Keratinocyte (primary cell): ENCODE results near the gene MACF1. TPM values are rescaled to one million over a fixed set of nuclear protein-coding genes. Genes with fewer than 3 reads are reported as not detected.

Experiments
- DNase-seq: peaks from one replicate; pipeline ENCODE4 v3.0.0-alpha.2; 2011; ENCODE audit warnings: low read depth, missing footprints, low spot score
- FAIRE-seq: peaks from 2 replicates; lab custom pipeline; 2011; peaks lifted over from hg19 to GRCh38; lab: Jason Lieb, UNC
- H2AFZ ChIP-seq: 2 replicates; pipeline ENCODE4 v1.6.0; 2012; ENCODE audit warnings: low read length, control low read depth, inconsistent platforms; ENCODE audit not compliant: control insufficient read depth
- H3K27ac ChIP-seq: 2 replicates; pipeline ENCODE4 v1.5.1; 2011; ENCODE audit warnings: low read length; ENCODE audit not compliant: control insufficient read depth, insufficient read depth
- H3K27me3 ChIP-seq: 3 replicates; pipeline ENCODE4 v1.6.0; 2011; ENCODE audit warnings: low read length; ENCODE audit not compliant: control insufficient read depth, insufficient read depth; ENCODE audit errors: extremely low read depth
- H3K36me3 ChIP-seq, 2 experiments: 2 replicates in 1 of 2; 3 replicates in 1 of 2; pipeline ENCODE4 v1.5.1; 2011; ENCODE audit warnings: low read length in 2 of 2, mild to moderate bottlenecking in 1 of 2; ENCODE audit not compliant: control insufficient read depth in 2 of 2, insufficient read depth in 2 of 2; ENCODE audit errors: extremely low read depth in 1 of 2
- H3K4me1 ChIP-seq: 3 replicates; pipeline ENCODE4 v1.5.1; 2011; ENCODE audit warnings: low read length; ENCODE audit not compliant: control insufficient read depth, insufficient read depth; ENCODE audit errors: extremely low read depth
- H3K4me2 ChIP-seq: 3 replicates; pipeline ENCODE4 v1.6.0; 2011; ENCODE audit warnings: low read depth, low read length; ENCODE audit not compliant: control insufficient read depth, insufficient read depth; ENCODE audit errors: extremely low read depth
- H3K4me3 ChIP-seq, 3 experiments: fragments of 200-600 bp in 1 of 3; sonication (generic) in 1 of 3; 2 replicates in 2 of 3; 3 replicates in 1 of 3; pipeline ENCODE4 v1.5.1; 2011 to 2016; ENCODE audit warnings: low read length in 3 of 3, mild to moderate bottlenecking in 3 of 3, control low read depth in 2 of 3, inconsistent platforms in 1 of 3, low read depth in 1 of 3, mixed read lengths in 1 of 3, mixed run types in 1 of 3, moderate library complexity in 1 of 3; ENCODE audit not compliant: control insufficient read depth in 2 of 3, insufficient read depth in 2 of 3; ENCODE audit errors: extremely low read depth in 1 of 3
- H3K79me2 ChIP-seq: 2 replicates; pipeline ENCODE4 v1.6.0; 2012; ENCODE audit warnings: low read length; ENCODE audit not compliant: control insufficient read depth, insufficient read depth
- H3K9ac ChIP-seq: 3 replicates; pipeline ENCODE4 v1.6.0; 2011; ENCODE audit warnings: low read length; ENCODE audit not compliant: control insufficient read depth, insufficient read depth; ENCODE audit errors: extremely low read depth
- H3K9me1 ChIP-seq: 3 replicates; pipeline ENCODE4 v1.6.0; 2011; ENCODE audit warnings: low read length; ENCODE audit not compliant: control insufficient read depth, insufficient read depth; ENCODE audit errors: extremely low read depth
- H3K9me3 ChIP-seq: 2 replicates; pipeline ENCODE4 v1.5.1; 2012; ENCODE audit warnings: low read depth, low read length; ENCODE audit not compliant: control insufficient read depth
- H4K20me1 ChIP-seq: 3 replicates; pipeline ENCODE4 v1.6.0; 2011; ENCODE audit warnings: low read length; ENCODE audit not compliant: control insufficient read depth, insufficient read depth; ENCODE audit errors: extremely low read depth
- EZH2 ChIP-seq: IDR thresholded peaks from one replicate; pipeline ENCODE4 v1.6.1; 2012; ENCODE audit warnings: inconsistent platforms, mild to moderate bottlenecking, low read length, moderate library complexity
- dilution Hi-C: fragments of 300-500 bp; cut with MboI; formaldehyde crosslinking; loops from one replicate; pipeline ENCODE4 v1.7.0; 2020; ENCODE audit warnings: low sequenced_read_pairs; ENCODE audit not compliant: extremely low pct_ligation_motif_present
- polyA plus RNA-seq, 5 experiments: library from polyadenylated mRNA; depleted of rRNA in 3 of 5; stranded (reverse) in 3 of 5; stranded (forward) in 1 of 5; unstranded in 1 of 5; fragments of >200 nt; gene quantifications; 1 replicate in 1 of 5; 2 replicates in 3 of 5; 3 replicates in 1 of 5; pipeline versions ENCODE4 v1.2.1 to v1.2.3, GENCODE V29; 2011 to 2012; ENCODE audit warnings: missing spikeins in 2 of 5, low read depth in 1 of 5, low replicate concordance in 1 of 5
- TF ChIP-seq, protein P1 (sequence below), 3 experiments: IDR thresholded peaks in 1 of 3; conservative IDR thresholded peaks in 1 of 3; optimal IDR thresholded peaks in 1 of 3; 2 replicates in 2 of 3; 3 replicates in 1 of 3; pipeline versions ENCODE3 to v1.5.1; 2011; ENCODE audit warnings: low read length in 3 of 3, mild to moderate bottlenecking in 3 of 3, moderate library complexity in 2 of 3, control low read depth in 1 of 3, inconsistent platforms in 1 of 3; ENCODE audit not compliant: insufficient read depth in 2 of 3; ENCODE audit errors: extremely low read depth in 1 of 3

Gene MACF1
- polyA plus RNA-seq, 1 donor (not counting 4 experiments of a cell fraction or from before 2014, with no cell fraction given), result 111 TPM

DNA sequence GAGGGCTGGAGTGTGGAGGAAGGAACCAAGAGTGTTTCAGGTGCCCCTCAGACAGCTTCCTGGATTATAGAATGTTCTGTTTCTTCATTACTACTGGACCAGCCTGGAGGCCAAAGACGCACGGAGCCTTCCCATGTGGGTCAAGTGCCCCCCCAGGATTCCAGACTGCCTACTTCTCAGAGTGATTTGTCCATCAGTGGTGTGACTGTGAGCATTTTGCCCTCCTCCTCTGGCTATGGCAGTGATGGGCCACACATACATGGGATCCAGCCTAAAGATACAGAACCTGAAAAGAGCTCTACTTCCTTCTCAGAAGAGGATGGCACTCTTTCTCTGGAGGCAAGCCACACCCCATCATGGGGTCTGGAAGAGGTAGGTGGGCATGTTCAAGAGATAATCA is 64.9 kb downstream of the MACF1 start:
- Histone ChIP-seq H3K79me2 (peaks cover 88% of the 10 kb centered on the region), H4K20me1 (no peaks in the 10 kb centered on the region), H3K36me3 (peaks cover 8 to 13% of the 10 kb centered on the region in 2 experiments), H2AFZ (no peak overlapping the region), H3K9me3 (no peaks in the 10 kb centered on the region), H3K4me1 (peaks cover 40% of the 10 kb centered on the region), H3K4me2 (peak overlapping the region; percentile 95), H3K4me3 (no peak overlapping the region), H3K27ac (peak overlapping the region; percentile 82), H3K9ac (peak overlapping the region; percentile 75), H3K27me3 (no peaks in the 10 kb centered on the region), H3K9me1 (peaks cover 5% of the 10 kb centered on the region)
- FAIRE-seq (no peak), DNase-seq (no peak)
- dilution Hi-C loops, result no loop called here
- TF ChIP-seq EZH2, result no peak
- TF ChIP-seq, protein P1, sequence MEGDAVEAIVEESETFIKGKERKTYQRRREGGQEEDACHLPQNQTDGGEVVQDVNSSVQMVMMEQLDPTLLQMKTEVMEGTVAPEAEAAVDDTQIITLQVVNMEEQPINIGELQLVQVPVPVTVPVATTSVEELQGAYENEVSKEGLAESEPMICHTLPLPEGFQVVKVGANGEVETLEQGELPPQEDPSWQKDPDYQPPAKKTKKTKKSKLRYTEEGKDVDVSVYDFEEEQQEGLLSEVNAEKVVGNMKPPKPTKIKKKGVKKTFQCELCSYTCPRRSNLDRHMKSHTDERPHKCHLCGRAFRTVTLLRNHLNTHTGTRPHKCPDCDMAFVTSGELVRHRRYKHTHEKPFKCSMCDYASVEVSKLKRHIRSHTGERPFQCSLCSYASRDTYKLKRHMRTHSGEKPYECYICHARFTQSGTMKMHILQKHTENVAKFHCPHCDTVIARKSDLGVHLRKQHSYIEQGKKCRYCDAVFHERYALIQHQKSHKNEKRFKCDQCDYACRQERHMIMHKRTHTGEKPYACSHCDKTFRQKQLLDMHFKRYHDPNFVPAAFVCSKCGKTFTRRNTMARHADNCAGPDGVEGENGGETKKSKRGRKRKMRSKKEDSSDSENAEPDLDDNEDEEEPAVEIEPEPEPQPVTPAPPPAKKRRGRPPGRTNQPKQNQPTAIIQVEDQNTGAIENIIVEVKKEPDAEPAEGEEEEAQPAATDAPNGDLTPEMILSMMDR (optimal IDR thresholded peaks at IDR 0.05 in 1 of 3, IDR thresholded peaks at IDR 0.05 in 1 of 3, conservative IDR thresholded peaks at IDR 0.05 in 1 of 3; ENCODE audit: extremely low read depth in 1 of 3, insufficient read depth in 2 of 3, low read length in 3 of 3), result no peak

DNA sequence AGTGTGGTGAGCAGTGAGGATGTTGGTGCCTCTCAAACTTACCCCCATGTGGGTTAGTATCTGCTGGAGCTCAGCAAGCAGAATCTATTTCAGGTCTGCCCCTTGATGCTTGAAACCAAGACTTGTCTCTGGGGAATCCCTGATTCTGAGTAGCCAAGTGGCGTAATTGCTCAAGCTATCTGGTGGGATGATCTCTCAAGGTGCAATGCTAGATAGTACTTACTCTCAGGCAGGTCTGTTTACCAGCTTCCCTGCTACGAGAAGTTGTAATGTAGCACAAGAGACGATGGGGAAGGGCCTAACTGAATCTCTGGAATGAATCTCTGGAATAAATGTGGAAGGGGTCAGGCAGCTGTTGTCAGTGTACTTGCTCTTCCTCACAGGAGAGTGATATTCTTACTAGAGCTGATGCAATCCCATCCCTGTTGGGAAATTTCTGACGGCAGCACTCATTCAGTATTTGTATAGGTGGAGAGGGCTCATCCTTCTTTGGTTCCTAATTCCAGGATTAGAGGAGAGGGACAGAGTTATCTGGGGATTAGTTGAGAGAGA is 65.4 kb downstream of the MACF1 start:
- H3K36me3 ChIP-seq, result peaks cover 8 to 13% of the 10 kb centered on the region in 2 experiments
- no peak for FAIRE-seq
- no peak overlapping the region for H2AFZ ChIP-seq
- no peaks in the 10 kb centered on the region for H3K27me3 ChIP-seq
- dilution Hi-C loops, result no loop called here
- no peaks in the 10 kb centered on the region for H3K9me3 ChIP-seq
- H3K9ac ChIP-seq, result peak overlapping the region; percentile 75
- peak overlapping the region; percentile 82 for H3K27ac ChIP-seq
- H3K79me2 ChIP-seq, result peaks cover 89% of the 10 kb centered on the region
- peak overlapping the region; percentile 39 for H3K4me2 ChIP-seq
- H4K20me1 ChIP-seq, result no peaks in the 10 kb centered on the region
- H3K4me1 ChIP-seq, result peaks cover 40% of the 10 kb centered on the region
- TF ChIP-seq, protein P1 (optimal IDR thresholded peaks at IDR 0.05 in 1 of 3, IDR thresholded peaks at IDR 0.05 in 1 of 3, conservative IDR thresholded peaks at IDR 0.05 in 1 of 3; ENCODE audit: extremely low read depth in 1 of 3, insufficient read depth in 2 of 3, low read length in 3 of 3), result no peak
- DNase-seq, result no peak
- peaks cover 5% of the 10 kb centered on the region for H3K9me1 ChIP-seq
- no peak overlapping the region for H3K4me3 ChIP-seq
